ENCODE data around the gene TMEM245. TPM values are rescaled to one million over a fixed set of nuclear protein-coding genes. Genes with fewer than 3 reads are reported as not detected.

TMEM245 gene
- polyA plus RNA-seq, 1 donor = 77.1 TPM

- no peak for DNase-seq
Measured at GRCh38 chr9:109101810-109102209, 17.9 kb downstream of the TMEM245 start.

GRCh38 chr9:109101202-109101595 is 18.5 kb downstream of the TMEM245 start:
- no peak for DNase-seq

GRCh38 chr9:109100543-109101201 is 19.1 kb downstream of the TMEM245 start:
- no peak for DNase-seq

- DNase-seq = no peak
Measured at GRCh38 chr9:109098960-109099308, 20.8 kb downstream of the TMEM245 start.

- DNase-seq = no peak
Measured at GRCh38 chr9:109098171-109098959, 21.4 kb downstream of the TMEM245 start.

- DNase-seq = no peak
Measured at GRCh38 chr9:109097146-109097545, 22.6 kb downstream of the TMEM245 start.

GRCh38 chr9:109095321-109095720 is 24.4 kb downstream of the TMEM245 start:
- no peak for DNase-seq

GRCh38 chr9:109094268-109094667 is 25.5 kb downstream of the TMEM245 start:
- no peak for DNase-seq

GRCh38 chr9:109092587-109092986 is 27.2 kb downstream of the TMEM245 start:
- no peak for DNase-seq

GRCh38 chr9:109092051-109092580 is 27.6 kb downstream of the TMEM245 start:
- no peak for DNase-seq

- no peak for DNase-seq
Measured at GRCh38 chr9:109088221-109088620, 31.5 kb downstream of the TMEM245 start.

GRCh38 chr9:109087795-109088194 is 32.0 kb downstream of the TMEM245 start:
- DNase-seq = no peak

GRCh38 chr9:109086221-109086620 is 33.5 kb downstream of the TMEM245 start:
- DNase-seq = no peak

GRCh38 chr9:109085510-109085909 is 34.2 kb downstream of the TMEM245 start:
- no peak for DNase-seq

GRCh38 chr9:109083813-109084405 is 35.8 kb downstream of the TMEM245 start:
- no peak for DNase-seq

- DNase-seq = no peak
Measured at GRCh38 chr9:109083141-109083540, 36.6 kb downstream of the TMEM245 start.

GRCh38 chr9:109082091-109082620 is 37.6 kb downstream of the TMEM245 start:
- no peak for DNase-seq

GRCh38 chr9:109074236-109074889 is 45.4 kb downstream of the TMEM245 start:
- no peak for DNase-seq

- DNase-seq = no peak
Measured at GRCh38 chr9:109072821-109073435, 46.8 kb downstream of the TMEM245 start.

- DNase-seq = no peak
Measured at GRCh38 chr9:109072133-109072692, 47.5 kb downstream of the TMEM245 start.

GRCh38 chr9:109068764-109069163 is 51.0 kb downstream of the TMEM245 start:
- no peak for DNase-seq

Measured in left kidney (tissue), 2 donors.